Measurements from ENCODE around the gene CFAP210. TPM values are rescaled to one million over a fixed set of nuclear protein-coding genes. Genes with fewer than 3 reads are reported as not detected.

Gene CFAP210
- total and polyA plus RNA-seq, 10 of the 15 experiments (the other 5 are each of a cell fraction or from before 2014, with no cell fraction given), result not detected

- TF ChIP-seq, protein P1, sequence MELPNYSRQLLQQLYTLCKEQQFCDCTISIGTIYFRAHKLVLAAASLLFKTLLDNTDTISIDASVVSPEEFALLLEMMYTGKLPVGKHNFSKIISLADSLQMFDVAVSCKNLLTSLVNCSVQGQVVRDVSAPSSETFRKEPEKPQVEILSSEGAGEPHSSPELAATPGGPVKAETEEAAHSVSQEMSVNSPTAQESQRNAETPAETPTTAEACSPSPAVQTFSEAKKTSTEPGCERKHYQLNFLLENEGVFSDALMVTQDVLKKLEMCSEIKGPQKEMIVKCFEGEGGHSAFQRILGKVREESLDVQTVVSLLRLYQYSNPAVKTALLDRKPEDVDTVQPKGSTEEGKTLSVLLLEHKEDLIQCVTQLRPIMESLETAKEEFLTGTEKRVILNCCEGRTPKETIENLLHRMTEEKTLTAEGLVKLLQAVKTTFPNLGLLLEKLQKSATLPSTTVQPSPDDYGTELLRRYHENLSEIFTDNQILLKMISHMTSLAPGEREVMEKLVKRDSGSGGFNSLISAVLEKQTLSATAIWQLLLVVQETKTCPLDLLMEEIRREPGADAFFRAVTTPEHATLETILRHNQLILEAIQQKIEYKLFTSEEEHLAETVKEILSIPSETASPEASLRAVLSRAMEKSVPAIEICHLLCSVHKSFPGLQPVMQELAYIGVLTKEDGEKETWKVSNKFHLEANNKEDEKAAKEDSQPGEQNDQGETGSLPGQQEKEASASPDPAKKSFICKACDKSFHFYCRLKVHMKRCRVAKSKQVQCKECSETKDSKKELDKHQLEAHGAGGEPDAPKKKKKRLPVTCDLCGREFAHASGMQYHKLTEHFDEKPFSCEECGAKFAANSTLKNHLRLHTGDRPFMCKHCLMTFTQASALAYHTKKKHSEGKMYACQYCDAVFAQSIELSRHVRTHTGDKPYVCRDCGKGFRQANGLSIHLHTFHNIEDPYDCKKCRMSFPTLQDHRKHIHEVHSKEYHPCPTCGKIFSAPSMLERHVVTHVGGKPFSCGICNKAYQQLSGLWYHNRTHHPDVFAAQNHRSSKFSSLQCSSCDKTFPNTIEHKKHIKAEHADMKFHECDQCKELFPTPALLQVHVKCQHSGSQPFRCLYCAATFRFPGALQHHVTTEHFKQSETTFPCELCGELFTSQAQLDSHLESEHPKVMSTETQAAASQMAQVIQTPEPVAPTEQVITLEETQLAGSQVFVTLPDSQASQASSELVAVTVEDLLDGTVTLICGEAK (IDR thresholded peaks at IDR 0.05; ENCODE audit: borderline replicate concordance), result no peak
- TF ChIP-seq, protein P2, sequence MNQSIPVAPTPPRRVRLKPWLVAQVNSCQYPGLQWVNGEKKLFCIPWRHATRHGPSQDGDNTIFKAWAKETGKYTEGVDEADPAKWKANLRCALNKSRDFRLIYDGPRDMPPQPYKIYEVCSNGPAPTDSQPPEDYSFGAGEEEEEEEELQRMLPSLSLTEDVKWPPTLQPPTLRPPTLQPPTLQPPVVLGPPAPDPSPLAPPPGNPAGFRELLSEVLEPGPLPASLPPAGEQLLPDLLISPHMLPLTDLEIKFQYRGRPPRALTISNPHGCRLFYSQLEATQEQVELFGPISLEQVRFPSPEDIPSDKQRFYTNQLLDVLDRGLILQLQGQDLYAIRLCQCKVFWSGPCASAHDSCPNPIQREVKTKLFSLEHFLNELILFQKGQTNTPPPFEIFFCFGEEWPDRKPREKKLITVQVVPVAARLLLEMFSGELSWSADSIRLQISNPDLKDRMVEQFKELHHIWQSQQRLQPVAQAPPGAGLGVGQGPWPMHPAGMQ (IDR thresholded peaks at IDR 0.05; ENCODE audit: borderline replicate concordance), result no peak
- TF ChIP-seq NFYB (IDR thresholded peaks at IDR 0.05; ENCODE audit: insufficient read depth, low read depth, low read length) (no peak), ZNF384 (IDR thresholded peaks at IDR 0.05; ENCODE audit: borderline replicate concordance, low read depth, low read length) (no peak), WRNIP1 (IDR thresholded peaks at IDR 0.05; ENCODE audit: borderline replicate concordance, low read depth, low read length) (no peak)
These were observed 32.9 kb downstream of the CFAP210 start (continued) for GRCh38 chr2:169661265-169661664.

DNA sequence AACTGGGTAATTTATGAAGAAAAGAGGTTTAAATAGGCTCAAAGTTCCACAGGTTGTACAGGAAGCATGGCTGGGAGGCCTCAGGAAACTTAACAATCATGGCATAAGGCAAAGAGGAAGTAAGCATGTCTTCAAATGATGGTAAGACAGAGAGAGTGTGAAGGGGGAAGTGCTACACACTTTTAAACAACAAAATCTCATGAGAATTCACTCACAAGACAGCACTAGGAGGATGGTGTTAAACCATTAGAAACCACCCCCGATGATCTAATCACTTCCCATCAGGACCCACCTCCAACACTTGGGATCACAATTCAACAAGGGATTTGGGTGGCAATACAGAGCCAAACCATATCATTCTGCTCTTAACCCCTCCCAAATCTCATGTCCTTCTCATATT is 34.9 kb downstream of the CFAP210 start:
- Histone ChIP-seq H2AFZ (ENCODE audit: control insufficient read depth, low read depth, low read length) (peak overlapping the region; percentile 67), H3K4me2 (ENCODE audit: control insufficient read depth, insufficient read depth) (no peak overlapping the region), H3K79me2 (ENCODE audit: control insufficient read depth, insufficient read depth, low read length) (no peaks in the 10 kb centered on the region), H3K4me1 (ENCODE audit: control insufficient read depth, insufficient read depth, low read length) (no peaks in the 10 kb centered on the region; the same call in 1 of the 2 replicates), H3K27ac (ENCODE audit: control insufficient read depth, insufficient read depth) (no peak overlapping the region), H3K9me3 (replicated peaks; ENCODE audit: control insufficient read depth, insufficient read depth, low read length) (no peaks in the 10 kb centered on the region), H3K27me3 (replicated peaks in 1 of 2; ENCODE audit: control insufficient read depth in 2 of 2, insufficient read depth in 2 of 2, low read length in 1 of 2) (no peaks in the 10 kb centered on the region), H3K4me3 (no peak overlapping the region), H3K9ac (ENCODE audit: control insufficient read depth, insufficient read depth, low read length) (no peak overlapping the region), H3K36me3 (ENCODE audit: control insufficient read depth in 2 of 2, insufficient read depth in 2 of 2, low read length in 1 of 2) (no peaks in the 10 kb centered on the region), H4K20me1 (ENCODE audit: control insufficient read depth, insufficient read depth) (no peaks in the 10 kb centered on the region)
- in situ Hi-C loops (cut with MboI) (no loop called here), intact Hi-C loops (cut with micrococcal nuclease; ENCODE audit: unreplicated experiment) (no loop called here)
- ChIA-PET RAD21 (ENCODE audit: unreplicated experiment) (no interaction called here), CTCF (no interaction called here), POLR2A (no interaction called here), SMC1A (ENCODE audit: uncharacterized antibody, unreplicated experiment) (no interaction called here)
- BruUV-seq (replicated peaks), result no TSS peak
- WGBS (ENCODE audit: insufficient coverage, insufficient replicate concordance, low lambda C conversion rate, missing lambda C conversion rate), result 0% methylated on average over 1 of the region's 1 CpG
- peak; percentile 72 for FAIRE-seq
- ATAC-seq, result peak; percentile 82
- peak; percentile 34 for DNase-seq (ENCODE audit: low read depth, low spot score)
- TF ChIP-seq, protein P3, sequence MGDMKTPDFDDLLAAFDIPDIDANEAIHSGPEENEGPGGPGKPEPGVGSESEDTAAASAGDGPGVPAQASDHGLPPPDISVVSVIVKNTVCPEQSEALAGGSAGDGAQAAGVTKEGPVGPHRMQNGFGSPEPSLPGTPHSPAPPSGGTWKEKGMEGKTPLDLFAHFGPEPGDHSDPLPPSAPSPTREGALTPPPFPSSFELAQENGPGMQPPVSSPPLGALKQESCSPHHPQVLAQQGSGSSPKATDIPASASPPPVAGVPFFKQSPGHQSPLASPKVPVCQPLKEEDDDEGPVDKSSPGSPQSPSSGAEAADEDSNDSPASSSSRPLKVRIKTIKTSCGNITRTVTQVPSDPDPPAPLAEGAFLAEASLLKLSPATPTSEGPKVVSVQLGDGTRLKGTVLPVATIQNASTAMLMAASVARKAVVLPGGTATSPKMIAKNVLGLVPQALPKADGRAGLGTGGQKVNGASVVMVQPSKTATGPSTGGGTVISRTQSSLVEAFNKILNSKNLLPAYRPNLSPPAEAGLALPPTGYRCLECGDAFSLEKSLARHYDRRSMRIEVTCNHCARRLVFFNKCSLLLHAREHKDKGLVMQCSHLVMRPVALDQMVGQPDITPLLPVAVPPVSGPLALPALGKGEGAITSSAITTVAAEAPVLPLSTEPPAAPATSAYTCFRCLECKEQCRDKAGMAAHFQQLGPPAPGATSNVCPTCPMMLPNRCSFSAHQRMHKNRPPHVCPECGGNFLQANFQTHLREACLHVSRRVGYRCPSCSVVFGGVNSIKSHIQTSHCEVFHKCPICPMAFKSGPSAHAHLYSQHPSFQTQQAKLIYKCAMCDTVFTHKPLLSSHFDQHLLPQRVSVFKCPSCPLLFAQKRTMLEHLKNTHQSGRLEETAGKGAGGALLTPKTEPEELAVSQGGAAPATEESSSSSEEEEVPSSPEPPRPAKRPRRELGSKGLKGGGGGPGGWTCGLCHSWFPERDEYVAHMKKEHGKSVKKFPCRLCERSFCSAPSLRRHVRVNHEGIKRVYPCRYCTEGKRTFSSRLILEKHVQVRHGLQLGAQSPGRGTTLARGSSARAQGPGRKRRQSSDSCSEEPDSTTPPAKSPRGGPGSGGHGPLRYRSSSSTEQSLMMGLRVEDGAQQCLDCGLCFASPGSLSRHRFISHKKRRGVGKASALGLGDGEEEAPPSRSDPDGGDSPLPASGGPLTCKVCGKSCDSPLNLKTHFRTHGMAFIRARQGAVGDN (IDR thresholded peaks at IDR 0.05), result 0 out of 2 replicates have a peak, but pooled peaks have one; percentile 24
- no peak for TF ChIP-seq TAF1 (IDR thresholded peaks at IDR 0.05; ENCODE audit: borderline replicate concordance, low read depth, low read length)
- 0 out of 2 replicates have a peak, but pooled peaks have one; percentile 25 for TF ChIP-seq DPF2 (IDR thresholded peaks at IDR 0.05)
- peak; percentile 62 for TF ChIP-seq IKZF1 (conservative IDR thresholded peaks at IDR 0.05)
- TF ChIP-seq MEF2B (IDR thresholded peaks at IDR 0.05; ENCODE audit: partially characterized antibody, poor library complexity, severe bottlenecking), result peak; percentile 66
- peak; percentile 46; the same call in 1 of the 2 replicates for TF ChIP-seq SPI1 (IDR thresholded peaks at IDR 0.05; ENCODE audit: borderline replicate concordance, insufficient read depth, low read depth, low read length)
- no peak for TF ChIP-seq NR2C1 (IDR thresholded peaks at IDR 0.05)
- peak; percentile 71 for TF ChIP-seq ATF7 (IDR thresholded peaks at IDR 0.05; ENCODE audit: low read depth)
- TF ChIP-seq IKZF2 (IDR thresholded peaks at IDR 0.05), result peak; percentile 59 to 73; a peak in 3 of 4 replicates

Data from GM12878 (cell line).